Omental fat pad (tissue), 4 donors: ENCODE data around the gene CC2D1B. TPM values are rescaled to one million over a fixed set of nuclear protein-coding genes. Genes with fewer than 3 reads are reported as not detected.

Experiments used
- ATAC-seq: fragments of 150-250 bp; one replicate; pipeline ENCODE4 v1.9.1; 2016; ENCODE audit warnings: mild to moderate bottlenecking, moderate library complexity; ENCODE audit not compliant: low FRiP score
- DNase-seq: peaks from one replicate; pipeline ENCODE4 v3.0.0-alpha.2; 2019; ENCODE audit warnings: low spot score
- CTCF ChIP-seq, 3 donors: fragments of 450-650 bp; IDR thresholded peaks; one replicate each; pipeline ENCODE4 v1.5.1; 2016 to 2017; ENCODE audit warnings: antibody characterized with exemption in 3 of 3, mild to moderate bottlenecking in 3 of 3, moderate library complexity in 2 of 3
- total RNA-seq, 4 donors: library from RNA; depleted of rRNA; stranded (reverse); fragments of >200 nt; gene quantifications; one replicate each; pipeline ENCODE4 v1.1.0, GENCODE V29; 2016

The CC2D1B gene
- total RNA-seq, 4 donors from 2014 or later, result 23.8 to 33.9 (median 29.9) TPM

GRCh38 chr1:52305417-52306226, 60.4 kb downstream of the CC2D1B start:
- no peak for TF ChIP-seq CTCF (IDR thresholded peaks at IDR 0.05)
- DNase-seq (no peak), ATAC-seq (no peak)

Other genes with a start within 250 kb of the CC2D1B start
- gene ZFYVE9, start 224.1 kb downstream of the CC2D1B start, total RNA-seq, result 10 to 100 TPM; 23.1 to 35.0 (median 27.7) TPM
- gene ORC1, start 38.2 kb upstream of the CC2D1B start, total RNA-seq, result 1 to 10 TPM in 2 of 4 donors, under 1 TPM in 2; 0.25 to 1.6 (median 0.92) TPM
- 10 to 100 TPM; 10.7 to 24.0 (median 13.8) TPM for gene PRPF38A, start 38.4 kb upstream of the CC2D1B start, total RNA-seq
- gene TUT4, start 186.9 kb upstream of the CC2D1B start, total RNA-seq, result 10 to 100 TPM; 26.2 to 56.4 (median 42.4) TPM
- 10 to 100 TPM in 3 of 4 donors, 1 to 10 TPM in 1; 8.6 to 23.0 (median 16.3) TPM for gene GPX7, start 236.2 kb upstream of the CC2D1B start, total RNA-seq